Activated naive CD4-positive, alpha-beta T cell treated with anti-CD3 and anti-CD28 coated beads, Interleukin-2, amount 50 U/mL, for 16 hours (primary cell): Measurements from ENCODE around the gene DMRTC2.

Experiments used
- DNase-seq: peaks from one replicate; pipeline ENCODE4 v3.0.0-alpha.2; 2020

DMRTC2 gene

GRCh38 chr19:41845001-41845050 is at the start of gene DMRTC2:
Gene DMRTC2, plus strand, starts transcription at chr19:41845042. Its CDS starts 2,387 bp downstream, at chr19:41847429.
- no peak for DNase-seq

GRCh38 chr19:41796362-41796761 is 48.5 kb upstream of the DMRTC2 start, which contains the start of gene CEACAM3:
Gene CEACAM3, plus strand, starts transcription at chr19:41796587. Its CDS starts 91 bp downstream, at chr19:41796678.
- no peak for DNase-seq

GRCh38 chr19:41796901-41797300 is 47.9 kb upstream of the DMRTC2 start:
- DNase-seq, result no peak

GRCh38 chr19:41799444-41800000 is 45.3 kb upstream of the DMRTC2 start:
- DNase-seq, result no peak

- no peak for DNase-seq
Observed at GRCh38 chr19:41801031-41801430, 43.8 kb upstream of the DMRTC2 start.

GRCh38 chr19:41801792-41802211 is 43.0 kb upstream of the DMRTC2 start:
- DNase-seq, result no peak

GRCh38 chr19:41802770-41803169 is 42.1 kb upstream of the DMRTC2 start:
- no peak for DNase-seq

GRCh38 chr19:41804336-41804735 is 40.5 kb upstream of the DMRTC2 start:
- DNase-seq, result no peak

GRCh38 chr19:41807176-41807575 is 37.7 kb upstream of the DMRTC2 start:
- no peak for DNase-seq

GRCh38 chr19:41808663-41809566 is 35.9 kb upstream of the DMRTC2 start:
- DNase-seq, result no peak

GRCh38 chr19:41810301-41810700 is 34.5 kb upstream of the DMRTC2 start:
- DNase-seq, result no peak

- no peak for DNase-seq
Observed at GRCh38 chr19:41811036-41811435, 33.8 kb upstream of the DMRTC2 start.

GRCh38 chr19:41811981-41812380 is 32.9 kb upstream of the DMRTC2 start:
- DNase-seq, result no peak

GRCh38 chr19:41813911-41814310 is 30.9 kb upstream of the DMRTC2 start:
- DNase-seq, result no peak

GRCh38 chr19:41815301-41815700 is 29.5 kb upstream of the DMRTC2 start:
- no peak for DNase-seq

- no peak for DNase-seq
Observed at GRCh38 chr19:41816761-41817160, 28.1 kb upstream of the DMRTC2 start.

- DNase-seq, result peak; percentile 37
Observed at GRCh38 chr19:41821003-41821735, 23.7 kb upstream of the DMRTC2 start.

- no peak for DNase-seq
Observed at GRCh38 chr19:41837981-41838708, 6.7 kb upstream of the DMRTC2 start.

GRCh38 chr19:41839211-41839610 is 5.6 kb upstream of the DMRTC2 start:
- DNase-seq, result no peak

- DNase-seq, result no peak
Observed at GRCh38 chr19:41843371-41843770, 1.5 kb upstream of the DMRTC2 start.

- no peak for DNase-seq
Observed at GRCh38 chr19:41844601-41845000, 241 bp upstream of the DMRTC2 start, which contains the start of gene LYPD4. Gene LYPD4, minus strand, starts transcription at chr19:41844683. Its CDS starts 5,398 bp downstream, at chr19:41839285.

- DNase-seq, result no peak
Observed at GRCh38 chr19:41845051-41845590, 279 bp downstream of the DMRTC2 start.
